Transverse colon (tissue), 4 donors: ENCODE data around the gene MAMDC2. TPM values are rescaled to one million over a fixed set of nuclear protein-coding genes. Genes with fewer than 3 reads are reported as not detected.

Source experiments
- DNase-seq: peaks from one replicate; pipeline ENCODE4 v3.0.0-alpha.2; 2019
- H3K27ac ChIP-seq, 4 donors: fragments of 200-600 bp; sonication (generic); 2 replicates each; pipeline ENCODE4 v1.5.1; 2016 to 2018; ENCODE audit warnings: inconsistent platforms in 4 of 4
- H3K27me3 ChIP-seq: fragments of 200-600 bp; sonication (generic); 2 replicates; pipeline ENCODE4 v1.5.1; 2017; ENCODE audit warnings: inconsistent platforms
- H3K36me3 ChIP-seq, 4 donors: fragments of 200-600 bp; sonication (generic); 2 replicates each; pipeline ENCODE4 v1.5.1; 2017 to 2019; ENCODE audit warnings: inconsistent platforms in 4 of 4
- H3K4me1 ChIP-seq, 4 donors: fragments of 200-600 bp; sonication (generic); 2 replicates each; pipeline ENCODE4 v1.5.1; 2017 to 2020; ENCODE audit warnings: inconsistent platforms in 4 of 4
- H3K4me3 ChIP-seq, 4 donors: fragments of 200-600 bp; sonication (generic); 1 replicate in 1 of 4; 2 replicates in 3 of 4; pipeline versions ENCODE4 v1.5.1 to v1.6.1; 2017 to 2019; ENCODE audit warnings: inconsistent platforms in 4 of 4
- H3K9me3 ChIP-seq, 2 donors: fragments of 200-600 bp; sonication (generic); 2 replicates each; pipeline ENCODE4 v1.5.1; 2017 to 2019; ENCODE audit warnings: inconsistent platforms in 2 of 2
- EP300 ChIP-seq: sonication (generic); formaldehyde crosslinking; IDR thresholded peaks from one replicate; pipeline ENCODE4 v1.6.1; 2017; ENCODE audit warnings: antibody characterized with exemption, low read depth
- POLR2A ChIP-seq: fragments of 450-650 bp; IDR thresholded peaks from one replicate; pipeline ENCODE4 v1.6.1; 2016; ENCODE audit warnings: antibody characterized with exemption, mild to moderate bottlenecking, moderate library complexity
- POLR2AphosphoS5 ChIP-seq, 3 donors: sonication (generic); formaldehyde crosslinking; IDR thresholded peaks; one replicate each; pipeline ENCODE4 v1.6.1; 2016; ENCODE audit warnings: antibody characterized with exemption in 3 of 3
- WGBS, 2 donors: methylation state at CpG; one replicate each; pipeline ENCODE4 v1.1.5; 2018; ENCODE audit warnings: low coverage in 1 of 2; 5-methylcytosine and 5-hydroxymethylcytosine counted together
- in situ Hi-C, 4 donors: fragments of 200-750 bp; cut with MboI; loops; one replicate each; pipeline versions ENCODE4 v1.15.0 to v1.15.1; 2017; ENCODE audit warnings: low sequenced_read_pairs in 3 of 4, low pct_ligation_motif_present in 1 of 4, low pct_unique_long_range_greater_than_20kb in 1 of 4
- intact Hi-C: fragments of 100-400 bp; cut with DNase I; formaldehyde crosslinking; loops from one replicate; pipeline ENCODE4 v1.15.1; 2023; ENCODE audit warnings: low total_unique reads
- total RNA-seq, 4 donors: library from RNA; depleted of rRNA; stranded (reverse); fragments of >200 nt; gene quantifications; one replicate each; pipeline ENCODE4 v1.1.0, GENCODE V29; 2016
- TF ChIP-seq, protein P1 (sequence below), 5 experiments: fragments of 200-600 bp in 3 of 5; fragments of 450-650 bp in 2 of 5; sonication (generic) in 3 of 5; IDR thresholded peaks; 1 replicate in 2 of 5; 2 replicates in 3 of 5; pipeline ENCODE4 v1.5.1; 2016 to 2017; ENCODE audit warnings: antibody characterized with exemption in 5 of 5, inconsistent platforms in 3 of 5, mild to moderate bottlenecking in 2 of 5, moderate library complexity in 1 of 5

The MAMDC2 gene
- total RNA-seq, 4 donors from 2014 or later: 7.4 to 40.5 (median 28.9) TPM

DNA sequence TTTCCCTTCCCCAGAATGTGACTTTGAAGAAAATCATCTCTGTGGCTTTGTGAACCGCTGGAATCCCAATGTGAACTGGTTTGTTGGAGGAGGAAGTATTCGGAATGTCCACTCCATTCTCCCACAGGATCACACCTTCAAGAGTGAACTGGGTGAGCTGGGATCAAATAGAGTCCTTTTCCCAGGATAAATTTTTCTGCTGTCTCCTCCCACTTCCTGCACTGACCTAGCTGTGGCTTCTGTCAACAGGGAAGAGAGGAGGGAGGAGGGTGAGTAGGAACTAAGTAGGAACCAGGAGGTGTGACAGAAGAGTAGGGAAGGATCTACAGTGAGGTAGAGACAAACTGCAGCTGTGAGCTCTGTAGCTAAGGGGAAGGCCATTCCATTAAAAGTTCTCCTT lies 69.3 kb downstream of the MAMDC2 start:
- in situ Hi-C loops: loop anchor here (5.0 to 10.0 kb wide), 2 partner anchors 146 to 148 kb away; no protein-coding TSS in a partner anchor
- H3K36me3 ChIP-seq: no peaks in the 10 kb centered on the region
- 70 to 92% methylated on average over 2 of the region's 2 CpGs for WGBS, 2 donors

DNA sequence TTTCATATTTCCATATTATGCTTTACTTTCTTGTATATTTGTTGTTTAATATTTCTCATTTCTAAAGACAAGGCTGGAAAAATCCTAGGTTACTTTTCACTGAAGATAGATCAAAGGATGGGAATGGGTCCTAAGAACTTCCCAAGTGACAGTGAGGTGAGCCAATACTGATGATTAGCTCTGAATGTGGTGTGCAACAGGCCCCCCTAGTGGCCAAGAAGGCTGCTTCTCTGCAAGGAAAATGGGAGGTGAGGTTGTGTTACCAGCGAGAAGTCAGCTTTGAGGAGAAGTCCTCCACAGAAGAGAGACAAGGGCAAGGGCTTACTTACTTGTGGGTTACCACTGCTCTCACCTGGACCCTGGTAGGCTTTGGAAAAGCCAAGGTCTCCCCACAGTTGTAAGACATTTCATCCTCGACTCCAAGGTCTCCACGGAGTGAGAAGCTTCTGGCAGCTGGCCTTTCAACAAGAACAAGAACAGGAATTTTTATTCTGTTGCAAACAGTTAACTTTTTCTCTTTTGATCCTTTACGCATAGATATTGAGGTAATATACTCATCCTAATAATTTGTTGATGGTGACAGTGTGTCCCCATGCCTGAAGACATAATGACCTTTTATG lies 69.9 kb downstream of the MAMDC2 start:
- intact Hi-C loops (loop anchor here (2.0 to 10.0 kb wide), 2 partner anchors 141 kb away; partner anchors contain the start of gene SMC5), in situ Hi-C loops (loop anchor here (5.0 to 10.0 kb wide), 2 partner anchors 146 to 149 kb away; no protein-coding TSS in a partner anchor)
- Histone ChIP-seq H3K9me3 (no peaks in the 10 kb centered on the region), H3K27ac (peak overlapping the region in 1 of 4 donors; percentile 72), H3K36me3 (no peaks in the 10 kb centered on the region), H3K4me1 (peaks cover 0 to 24% (median 6%) of the 10 kb centered on the region in 4 donors), H3K27me3 (no peaks in the 10 kb centered on the region), H3K4me3 (no peak overlapping the region)
- DNase-seq: peak; percentile 39
- TF ChIP-seq, protein P1, sequence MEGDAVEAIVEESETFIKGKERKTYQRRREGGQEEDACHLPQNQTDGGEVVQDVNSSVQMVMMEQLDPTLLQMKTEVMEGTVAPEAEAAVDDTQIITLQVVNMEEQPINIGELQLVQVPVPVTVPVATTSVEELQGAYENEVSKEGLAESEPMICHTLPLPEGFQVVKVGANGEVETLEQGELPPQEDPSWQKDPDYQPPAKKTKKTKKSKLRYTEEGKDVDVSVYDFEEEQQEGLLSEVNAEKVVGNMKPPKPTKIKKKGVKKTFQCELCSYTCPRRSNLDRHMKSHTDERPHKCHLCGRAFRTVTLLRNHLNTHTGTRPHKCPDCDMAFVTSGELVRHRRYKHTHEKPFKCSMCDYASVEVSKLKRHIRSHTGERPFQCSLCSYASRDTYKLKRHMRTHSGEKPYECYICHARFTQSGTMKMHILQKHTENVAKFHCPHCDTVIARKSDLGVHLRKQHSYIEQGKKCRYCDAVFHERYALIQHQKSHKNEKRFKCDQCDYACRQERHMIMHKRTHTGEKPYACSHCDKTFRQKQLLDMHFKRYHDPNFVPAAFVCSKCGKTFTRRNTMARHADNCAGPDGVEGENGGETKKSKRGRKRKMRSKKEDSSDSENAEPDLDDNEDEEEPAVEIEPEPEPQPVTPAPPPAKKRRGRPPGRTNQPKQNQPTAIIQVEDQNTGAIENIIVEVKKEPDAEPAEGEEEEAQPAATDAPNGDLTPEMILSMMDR (IDR thresholded peaks at IDR 0.05): peak; percentile 55 to 63 (median 59)
- TF ChIP-seq POLR2AphosphoS5 (IDR thresholded peaks at IDR 0.05): peak in 1 of 3 donors; percentile 7
- no peak for TF ChIP-seq POLR2A
- no peak for TF ChIP-seq EP300
- WGBS, 2 donors: 75% methylated on average over 4 of the region's 4 CpGs; no CpG with 5 or more reads in 1 of the 2 donors

More for the DNA sequence above, 69.3 kb downstream of the MAMDC2 start:
- H3K4me1 ChIP-seq: peaks cover 0 to 24% (median 6%) of the 10 kb centered on the region in 4 donors
- no peaks in the 10 kb centered on the region for H3K27me3 ChIP-seq
- intact Hi-C loops: loop anchor here (2.0 to 10.0 kb wide), 2 partner anchors 140 to 142 kb away; partner anchors contain the start of gene SMC5
- H3K4me3 ChIP-seq: no peak overlapping the region
- H3K9me3 ChIP-seq: no peaks in the 10 kb centered on the region
- H3K27ac ChIP-seq: peak overlapping the region in 1 of 4 donors; percentile 72
- TF ChIP-seq POLR2AphosphoS5 (IDR thresholded peaks at IDR 0.05): peak in 1 of 3 donors; percentile 1
- TF ChIP-seq, protein P1 (IDR thresholded peaks at IDR 0.05): no peak
- DNase-seq: no peak

DNA sequence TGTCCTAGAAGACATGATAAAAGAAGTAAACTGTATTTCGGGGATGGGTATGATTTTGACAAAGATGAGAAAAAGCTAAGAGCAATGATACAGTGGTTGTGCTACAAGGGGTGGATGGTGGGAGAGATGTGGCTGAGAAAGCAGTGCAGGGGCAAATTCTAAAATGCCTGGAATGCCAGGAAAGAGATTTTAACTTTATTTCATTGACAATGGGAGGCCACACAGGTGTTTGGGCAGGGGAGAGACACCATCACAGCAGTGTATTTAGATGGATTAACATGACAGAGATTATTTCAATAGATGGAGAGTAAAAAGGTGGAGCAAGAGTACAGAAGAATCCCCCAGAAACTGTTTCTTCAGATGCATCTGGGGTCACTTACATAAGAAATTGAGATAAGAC lies 71.2 kb downstream of the MAMDC2 start:
- Histone ChIP-seq H3K27ac (no peak overlapping the region), H3K9me3 (no peaks in the 10 kb centered on the region), H3K4me1 (peaks cover 0 to 22% (median 6%) of the 10 kb centered on the region in 4 donors), H3K27me3 (no peaks in the 10 kb centered on the region), H3K4me3 (no peak overlapping the region), H3K36me3 (no peaks in the 10 kb centered on the region)
- WGBS, 2 donors: 73 to 76% methylated on average over 1 of the region's 1 CpG
- in situ Hi-C loops (loop anchor here (5.0 to 10.0 kb wide), 2 partner anchors 148 to 150 kb away; no protein-coding TSS in a partner anchor), intact Hi-C loops (loop anchor here (10.0 kb wide), 1 partner anchor 140 kb away; the partner anchor contains the start of gene SMC5)
- TF ChIP-seq EP300 (no peak), POLR2A (no peak), POLR2AphosphoS5 (IDR thresholded peaks at IDR 0.05) (no peak)
- TF ChIP-seq, protein P1 (IDR thresholded peaks at IDR 0.05): no peak
- DNase-seq: no peak

DNA sequence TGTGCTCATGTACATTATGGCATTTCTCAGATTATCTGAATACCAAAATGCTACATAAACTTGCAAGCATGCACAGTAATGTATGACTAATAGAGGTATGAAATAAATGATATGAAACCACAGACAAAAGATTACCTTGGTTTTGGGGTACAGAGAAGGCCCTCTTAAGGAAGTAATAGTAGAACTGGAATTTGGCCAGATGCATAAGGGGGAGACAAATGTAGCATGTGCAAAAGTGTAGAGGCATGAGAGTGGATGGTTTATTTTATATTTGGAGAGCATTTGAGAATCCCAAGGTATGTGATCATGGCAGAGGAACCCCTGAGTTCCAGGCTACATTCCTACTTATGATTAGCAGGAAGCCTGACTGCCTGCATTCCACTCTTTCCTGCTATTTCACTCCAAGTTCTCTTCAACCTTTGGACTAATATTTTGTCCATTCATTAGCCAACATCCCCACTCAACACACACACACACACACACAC lies 74.2 kb downstream of the MAMDC2 start:
- intact Hi-C loops (loop anchor here (10.0 kb wide), 1 partner anchor 137 kb away; the partner anchor contains the start of gene SMC5), in situ Hi-C loops (loop anchor here in 2 of 4 donors (10.0 kb wide), 1 partner anchor 153 kb away; no protein-coding TSS in a partner anchor)
- Histone ChIP-seq H3K27ac (no peak overlapping the region), H3K36me3 (no peaks in the 10 kb centered on the region), H3K9me3 (no peaks in the 10 kb centered on the region), H3K4me3 (no peak overlapping the region), H3K4me1 (peaks cover 0 to 10% (median 10%) of the 10 kb centered on the region in 4 donors), H3K27me3 (no peaks in the 10 kb centered on the region)
- no peak for DNase-seq
- TF ChIP-seq, protein P1 (IDR thresholded peaks at IDR 0.05): no peak
- no peak for TF ChIP-seq POLR2A
- no peak for TF ChIP-seq POLR2AphosphoS5 (IDR thresholded peaks at IDR 0.05)
- no peak for TF ChIP-seq EP300
